HUES64 (cell line): ENCODE results near the gene DNAJC10.
"Not testable (repeated sequence)": the region's sequence is repeated elsewhere in the genome, so short reads cannot be mapped to it uniquely, and the experiment has no call there.

Experiments used
- H3K27ac ChIP-seq: 2 replicates; pipeline ENCODE4 v1.7.0; 2013; ENCODE audit warnings: low read depth, low read length, inconsistent platforms
- H3K27me3 ChIP-seq: 2 replicates; pipeline ENCODE4 v1.6.1; 2013; ENCODE audit warnings: mild to moderate bottlenecking, low read length; ENCODE audit not compliant: insufficient read depth
- H3K36me3 ChIP-seq: 2 replicates; pipeline ENCODE4 v1.6.1; 2013; ENCODE audit warnings: mild to moderate bottlenecking, low read length; ENCODE audit not compliant: insufficient read depth
- H3K4me1 ChIP-seq: 2 replicates; pipeline ENCODE4 v1.6.1; 2013; ENCODE audit warnings: mild to moderate bottlenecking, low read length, moderate library complexity; ENCODE audit not compliant: insufficient read depth
- H3K4me3 ChIP-seq: 2 replicates; pipeline ENCODE4 v1.5.1; 2013; ENCODE audit warnings: mild to moderate bottlenecking, low read length, moderate library complexity
- H3K9ac ChIP-seq: 2 replicates; pipeline ENCODE4 v1.6.1; 2013; ENCODE audit warnings: mild to moderate bottlenecking, low read depth, low read length
- H3K9me3 ChIP-seq: 2 replicates; pipeline ENCODE4 v1.6.1; 2013; ENCODE audit warnings: low read depth, low read length; ENCODE audit not compliant: insufficient read depth
- WGBS: fragments of 150-250, 120-280 bp; methylation state at CpG from one replicate; pipeline ENCODE4 v1.1.7; 2013; ENCODE audit warnings: missing lambda C conversion rate; 5-methylcytosine and 5-hydroxymethylcytosine counted together

Gene DNAJC10

DNA sequence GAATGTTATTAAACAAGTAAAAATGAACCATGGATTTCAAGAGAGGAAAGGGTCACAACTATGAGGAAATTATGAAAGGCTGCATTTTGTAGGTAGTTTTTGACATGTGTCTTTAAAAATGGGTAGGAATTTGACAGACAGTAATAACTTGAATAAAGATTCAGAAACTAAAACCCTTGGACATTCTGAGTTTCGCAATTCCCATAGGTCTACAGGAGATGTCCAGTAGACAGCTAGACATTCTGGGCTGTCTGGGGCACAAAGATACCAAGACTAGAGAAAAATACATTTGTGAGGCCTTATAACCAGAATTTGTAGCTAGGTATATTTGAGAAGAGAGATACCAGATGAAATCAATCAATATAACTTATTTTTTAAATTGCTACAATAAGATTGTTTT, 42.3 kb downstream of the DNAJC10 start:
- WGBS: 97% methylated on average over 1 of the region's 1 CpG
- Histone ChIP-seq H3K27ac (no peak overlapping the region), H3K9me3 (no peaks in the 10 kb centered on the region), H3K27me3 (no peaks in the 10 kb centered on the region), H3K4me3 (no peak overlapping the region), H3K9ac (no peak overlapping the region), H3K36me3 (peaks cover 98% of the 10 kb centered on the region), H3K4me1 (no peaks in the 10 kb centered on the region)

- H3K27ac ChIP-seq: no peak overlapping the region
- WGBS: 89% methylated on average over 3 of the region's 4 CpGs
- H3K4me3 ChIP-seq: no peak overlapping the region
- no peaks in the 10 kb centered on the region for H3K9me3 ChIP-seq
- no peaks in the 10 kb centered on the region for H3K27me3 ChIP-seq
- no peaks in the 10 kb centered on the region for H3K4me1 ChIP-seq
- H3K36me3 ChIP-seq: peaks cover 89% of the 10 kb centered on the region
- H3K9ac ChIP-seq: no peak overlapping the region
Measured at GRCh38 chr2:182761903-182762302, 45.8 kb downstream of the DNAJC10 start.

GRCh38 chr2:182763311-182763912, 47.4 kb downstream of the DNAJC10 start:
- Histone ChIP-seq H3K36me3 (peaks cover 87% of the 10 kb centered on the region), H3K27me3 (no peaks in the 10 kb centered on the region), H3K4me3 (no peak overlapping the region), H3K9me3 (no peaks in the 10 kb centered on the region), H3K9ac (no peak overlapping the region), H3K4me1 (no peaks in the 10 kb centered on the region), H3K27ac (no peak overlapping the region)
- 79% methylated on average over 11 of the region's 11 CpGs for WGBS

DNA sequence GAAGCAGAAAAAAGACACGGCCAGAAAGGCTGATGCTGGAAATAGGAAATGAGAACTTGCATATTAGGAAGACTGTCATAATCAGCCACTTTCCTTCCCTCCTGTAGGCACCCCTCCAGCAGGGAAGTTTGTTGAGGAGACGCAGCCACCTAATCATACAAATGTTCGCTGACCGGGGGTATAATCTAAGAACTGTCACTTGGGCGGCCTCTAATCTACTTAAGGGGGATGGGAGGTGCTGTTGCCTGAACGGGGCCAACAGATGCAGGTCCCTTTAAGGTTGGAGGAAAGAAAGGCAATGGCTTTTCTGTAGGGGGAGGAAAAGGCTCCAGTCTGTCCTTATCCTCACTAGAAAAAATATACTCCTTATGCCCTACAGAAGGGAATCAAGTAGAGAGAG, 50.6 kb downstream of the DNAJC10 start:
- Histone ChIP-seq H3K27ac (no peak overlapping the region), H3K4me3 (no peak overlapping the region), H3K9me3 (0 out of 2 replicates have a peak, but pooled peaks cover 4% of the 10 kb centered on the region), H3K9ac (no peak overlapping the region), H3K27me3 (no peaks in the 10 kb centered on the region), H3K4me1 (no peaks in the 10 kb centered on the region), H3K36me3 (peaks cover 64% of the 10 kb centered on the region)
- 91% methylated on average over 5 of the region's 6 CpGs for WGBS

- H3K27me3 ChIP-seq: no peaks in the 10 kb centered on the region
- H3K9me3 ChIP-seq: 0 out of 2 replicates have a peak, but pooled peaks cover 4% of the 10 kb centered on the region
- H3K9ac ChIP-seq: no peak overlapping the region
- no peaks in the 10 kb centered on the region for H3K4me1 ChIP-seq
- H3K4me3 ChIP-seq: no peak overlapping the region
- WGBS: 89% methylated on average over 7 of the region's 7 CpGs
- peaks cover 55% of the 10 kb centered on the region for H3K36me3 ChIP-seq
- H3K27ac ChIP-seq: no peak overlapping the region
Measured at GRCh38 chr2:182767578-182767977, 51.5 kb downstream of the DNAJC10 start.

DNA sequence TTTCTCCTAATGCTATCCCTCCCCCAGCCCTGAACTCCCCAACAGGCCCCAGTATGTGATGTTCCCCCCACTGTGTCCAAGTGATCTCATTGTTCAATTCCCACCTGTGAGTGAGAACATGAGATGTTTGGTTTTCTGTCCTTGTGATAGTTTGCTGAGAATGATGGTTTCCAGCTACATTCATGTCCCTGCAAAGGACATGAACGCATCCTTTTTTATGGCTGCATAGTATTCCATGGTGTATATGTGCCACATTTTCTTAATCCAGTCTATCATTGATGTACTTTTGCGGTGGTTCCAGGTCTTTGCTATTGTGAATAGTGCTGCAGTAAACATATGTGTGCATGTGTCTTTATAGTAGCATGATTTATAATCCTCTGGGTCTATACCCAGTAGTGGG, 52.9 kb downstream of the DNAJC10 start:
- peaks cover 41% of the 10 kb centered on the region for H3K36me3 ChIP-seq
- not testable (repeated sequence) for H3K9ac ChIP-seq, H3K4me3 ChIP-seq, H3K9me3 ChIP-seq, H3K4me1 ChIP-seq, H3K27me3 ChIP-seq, H3K27ac ChIP-seq
- WGBS: 93% methylated on average over 2 of the region's 2 CpGs

DNA sequence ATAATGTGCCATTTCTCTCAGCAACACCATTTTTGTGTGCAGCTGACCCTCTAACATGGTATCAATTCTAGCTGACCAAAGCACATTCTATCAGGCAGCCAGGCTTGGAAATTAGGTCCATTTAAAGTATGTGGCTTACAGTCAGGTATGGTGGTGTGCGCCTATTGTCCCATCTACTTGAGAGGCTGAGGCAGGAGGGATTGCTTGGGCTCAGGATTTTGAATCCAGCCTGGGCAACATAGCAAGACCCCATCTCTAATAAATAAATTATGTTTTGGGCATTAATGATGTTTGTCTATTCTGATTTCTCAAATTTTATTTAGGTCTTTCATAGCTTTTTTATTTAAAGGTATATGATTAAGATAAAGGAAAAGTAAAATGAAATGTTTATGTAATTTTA, 63.3 kb downstream of the DNAJC10 start:
- Histone ChIP-seq H3K9ac (no peak overlapping the region), H3K4me3 (no peak overlapping the region), H3K36me3 (peaks cover 65% of the 10 kb centered on the region), H3K27ac (no peak overlapping the region), H3K9me3 (no peaks in the 10 kb centered on the region; the same call in 1 of the 2 replicates), H3K27me3 (no peaks in the 10 kb centered on the region), H3K4me1 (no peaks in the 10 kb centered on the region)
- WGBS: 100% methylated on average over 1 of the region's 1 CpG

DNA sequence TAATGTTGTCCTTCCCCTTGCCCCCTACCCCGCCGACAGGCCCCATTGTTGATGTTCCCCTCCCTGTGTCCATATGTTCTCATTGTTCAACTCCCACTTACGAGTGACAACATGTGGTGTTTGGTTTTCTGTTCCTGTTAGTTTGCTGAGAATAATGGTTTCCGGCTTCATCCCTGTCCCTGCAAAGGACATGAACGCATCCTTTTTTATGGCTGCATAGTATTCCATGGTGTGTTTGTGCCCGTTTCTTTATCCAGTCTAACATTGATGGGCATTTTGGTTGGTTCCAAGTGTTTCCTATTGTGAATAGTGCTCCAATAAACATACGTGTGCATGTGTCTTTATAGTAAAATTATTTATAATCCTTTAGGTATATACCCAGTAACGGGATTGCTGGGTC, 65.0 kb downstream of the DNAJC10 start:
- H3K4me3 ChIP-seq, H3K27ac ChIP-seq, H3K27me3 ChIP-seq, H3K9me3 ChIP-seq, H3K9ac ChIP-seq, H3K4me1 ChIP-seq: not testable (repeated sequence)
- WGBS: 93% methylated on average over 7 of the region's 8 CpGs
- H3K36me3 ChIP-seq: peaks cover 49% of the 10 kb centered on the region

GRCh38 chr2:182782686-182783085, 66.6 kb downstream of the DNAJC10 start:
- H3K27ac ChIP-seq, H3K9me3 ChIP-seq, H3K9ac ChIP-seq, H3K4me3 ChIP-seq, H3K27me3 ChIP-seq, H3K4me1 ChIP-seq: not testable (repeated sequence)
- H3K36me3 ChIP-seq: peaks cover 33% of the 10 kb centered on the region
- WGBS: 86% methylated on average over 2 of the region's 3 CpGs

DNA sequence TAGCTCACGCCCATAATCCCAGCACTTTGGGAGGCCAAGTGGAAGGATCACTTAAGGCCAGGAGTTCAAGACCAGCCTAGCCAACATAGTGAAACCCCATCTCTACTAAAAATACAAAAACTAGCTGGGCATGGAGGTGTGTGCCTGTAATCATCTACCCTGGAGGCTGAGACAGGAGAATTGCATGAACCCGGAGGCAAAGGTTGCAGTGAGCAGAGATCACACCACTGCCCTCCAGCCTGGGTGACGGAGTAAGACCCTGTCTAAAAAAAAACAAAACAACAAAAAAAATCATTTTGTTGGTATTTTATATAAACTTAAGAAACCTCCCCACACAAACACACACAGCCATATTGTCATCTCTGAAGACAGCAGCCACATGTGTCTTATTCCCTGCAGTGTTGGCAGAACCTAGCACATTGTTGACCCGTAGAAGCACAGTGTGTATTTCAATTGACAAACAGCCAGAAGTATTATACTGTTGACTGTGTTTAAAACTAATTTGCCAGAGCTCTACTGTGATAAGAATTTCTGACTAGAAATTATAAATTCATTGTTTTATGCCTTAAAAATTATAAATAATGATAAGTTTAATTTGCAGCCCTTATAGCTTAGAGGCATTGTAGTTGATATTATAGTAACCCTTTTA, 68.1 kb downstream of the DNAJC10 start:
- Histone ChIP-seq H3K4me3 (no peak overlapping the region), H3K27me3 (no peaks in the 10 kb centered on the region), H3K4me1 (no peaks in the 10 kb centered on the region), H3K27ac (no peak overlapping the region), H3K9me3 (no peaks in the 10 kb centered on the region; the same call in 1 of the 2 replicates), H3K9ac (no peak overlapping the region), H3K36me3 (peaks cover 18% of the 10 kb centered on the region)
- 96% methylated on average over 4 of the region's 4 CpGs for WGBS

- Histone ChIP-seq H3K36me3 (peaks cover 13% of the 10 kb centered on the region), H3K9ac (no peak overlapping the region), H3K4me1 (no peaks in the 10 kb centered on the region), H3K4me3 (no peak overlapping the region), H3K27ac (no peak overlapping the region), H3K27me3 (no peaks in the 10 kb centered on the region), H3K9me3 (no peaks in the 10 kb centered on the region; the same call in 1 of the 2 replicates)
- WGBS: 100% methylated on average over 1 of the region's 1 CpG
Measured at GRCh38 chr2:182784777-182785176, 68.7 kb downstream of the DNAJC10 start.
